Dermis lymphatic vessel endothelial cell (primary cell): ENCODE results near the gene HRK. TPM values are rescaled to one million over a fixed set of nuclear protein-coding genes. Genes with fewer than 3 reads are reported as not detected.

Experiments used
- total RNA-seq: library from RNA; depleted of rRNA; stranded (reverse); fragments of >200 nt; gene quantifications from 2 replicates; pipeline ENCODE4 v1.2.1, GENCODE V29; 2014

Gene HRK
- not detected in 2 replicates for total RNA-seq

GRCh38 chr12:116881325-116881876 is at the start of gene HRK:
TSS of gene HRK (minus strand) at chr12:116881441. CDS start at chr12:116881307, 134 bp downstream.

GRCh38 chr12:116910645-116911451 is 29.6 kb upstream of the HRK start, which contains the start of gene FBXW8:
TSS of gene FBXW8 (plus strand) at chr12:116910950. CDS start at chr12:116911038, 88 bp downstream.

Other genes with a start within 250 kb of the HRK start
- gene SPRING1, start 143.4 kb downstream of the HRK start, total RNA-seq: 24.5 and 26.2 TPM in 2 replicates
- 0.54 and 1.8 TPM in 2 replicates for gene RNFT2, start 143.1 kb downstream of the HRK start, total RNA-seq
- gene FBXW8, start 29.5 kb upstream of the HRK start, total RNA-seq: 8.8 and 11.6 TPM in 2 replicates
- 0.26 and 0.43 TPM in 2 replicates for gene TESC, start 218.0 kb upstream of the HRK start, total RNA-seq